ENCODE results near the gene ZNF526. TPM values are rescaled to one million over a fixed set of nuclear protein-coding genes. Genes with fewer than 3 reads are reported as not detected.
A peak's percentile ranks its signal among the peaks of the same experiment; 100 is the strongest.

The ZNF526 gene
- polyA plus RNA-seq, 1 experiment: 4.6 TPM

- Histone ChIP-seq H3K4me3 (ENCODE audit: low read depth, low read length) (no peak overlapping the region), H3K27me3 (ENCODE audit: control insufficient read depth, insufficient read depth, low read length) (no peaks in the 10 kb centered on the region), H3K27ac (ENCODE audit: low read depth, low read length) (peak overlapping the region; percentile 77), H3K9me3 (ENCODE audit: control insufficient read depth, insufficient read depth, low read length) (no peaks in the 10 kb centered on the region)
- POLR2A ChIA-PET: interaction anchor here (0.6 to 2.3 kb wide), 8 partner anchors 9 to 100 kb away, joined by 3 to 10 read pairs (median 4); partner anchors contain the start of genes CIC and PAFAH1B3
- DNase-seq (ENCODE audit: low read depth, low spot score): no peak
- no peak for TF ChIP-seq CTCF (IDR thresholded peaks at IDR 0.05; ENCODE audit: low read depth, low read length)
- CTCF ChIA-PET: interaction anchor here (0.7 to 8.4 kb wide), 11 partner anchors 27 to 193 kb away, joined by 3 to 118 read pairs (median 4); no protein-coding TSS in a partner anchor
Observed at GRCh38 chr19:42246922-42247639, 27.0 kb downstream of the ZNF526 start.

- POLR2A ChIA-PET: interaction anchor here (0.9 to 2.3 kb wide), 4 partner anchors 22 to 55 kb away, joined by 3 to 10 read pairs (median 4); partner anchors contain the start of genes CIC and PAFAH1B3
- TF ChIP-seq CTCF (IDR thresholded peaks at IDR 0.05; ENCODE audit: low read depth, low read length): no peak
- Histone ChIP-seq H3K4me3 (ENCODE audit: low read depth, low read length) (no peak overlapping the region), H3K9me3 (ENCODE audit: control insufficient read depth, insufficient read depth, low read length) (no peaks in the 10 kb centered on the region), H3K27me3 (ENCODE audit: control insufficient read depth, insufficient read depth, low read length) (no peaks in the 10 kb centered on the region), H3K27ac (ENCODE audit: low read depth, low read length) (peak overlapping the region; percentile 77)
- no peak for DNase-seq (ENCODE audit: low read depth, low spot score)
- CTCF ChIA-PET: interaction anchor here (1.3 to 8.4 kb wide), 5 partner anchors 31 to 193 kb away, joined by 4 to 118 read pairs (median 15); no protein-coding TSS in a partner anchor
Observed at GRCh38 chr19:42247640-42248199, 27.6 kb downstream of the ZNF526 start.

DNA sequence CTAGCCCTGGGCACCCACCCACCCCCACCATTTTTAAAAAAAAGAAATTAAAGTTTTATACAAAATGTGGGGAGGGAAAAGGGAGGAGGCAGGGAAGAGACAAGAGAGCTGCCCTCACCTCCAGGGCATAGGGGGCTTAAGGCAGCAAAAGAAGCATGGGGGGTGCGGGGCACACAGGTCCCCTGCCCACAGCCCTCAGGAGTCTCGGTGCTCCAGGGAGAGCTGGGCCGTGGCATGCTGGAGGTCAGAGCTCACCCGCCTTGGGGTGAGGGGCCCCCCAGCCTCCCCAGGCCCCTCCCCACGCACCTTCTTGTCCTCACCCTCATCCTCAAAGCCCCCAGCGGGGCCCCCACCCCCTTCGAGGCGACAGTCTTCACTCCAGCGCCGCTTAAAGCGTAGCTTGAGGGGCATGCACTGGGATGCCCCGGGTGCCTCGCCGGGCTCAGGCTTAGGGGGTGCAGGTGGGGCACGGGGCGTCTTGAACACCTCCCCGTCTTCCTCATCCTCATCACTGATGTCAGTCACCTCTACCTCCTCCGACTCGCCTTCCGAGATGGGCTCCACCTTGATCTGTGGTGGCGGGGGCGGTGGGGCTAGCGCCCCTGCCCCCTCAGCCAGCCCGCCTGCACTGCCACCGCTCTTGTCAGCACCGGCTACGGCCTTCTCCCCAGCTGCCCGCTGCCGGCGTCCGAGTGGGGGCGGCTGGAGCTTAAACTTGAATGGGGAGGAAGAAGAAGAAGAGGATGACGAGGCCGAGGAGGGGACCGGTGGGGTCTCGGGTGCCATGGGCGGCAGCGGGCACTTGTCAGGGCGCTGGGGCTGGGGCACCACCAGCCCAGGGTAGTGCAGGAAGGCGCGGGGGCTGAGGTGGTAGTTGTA lies 28.4 kb downstream of the ZNF526 start:
- POLR2A ChIA-PET: interaction anchor here (0.8 to 2.9 kb wide), 2 partner anchors 31 to 33 kb away, joined by 3 to 8 read pairs; no protein-coding TSS in a partner anchor

DNA sequence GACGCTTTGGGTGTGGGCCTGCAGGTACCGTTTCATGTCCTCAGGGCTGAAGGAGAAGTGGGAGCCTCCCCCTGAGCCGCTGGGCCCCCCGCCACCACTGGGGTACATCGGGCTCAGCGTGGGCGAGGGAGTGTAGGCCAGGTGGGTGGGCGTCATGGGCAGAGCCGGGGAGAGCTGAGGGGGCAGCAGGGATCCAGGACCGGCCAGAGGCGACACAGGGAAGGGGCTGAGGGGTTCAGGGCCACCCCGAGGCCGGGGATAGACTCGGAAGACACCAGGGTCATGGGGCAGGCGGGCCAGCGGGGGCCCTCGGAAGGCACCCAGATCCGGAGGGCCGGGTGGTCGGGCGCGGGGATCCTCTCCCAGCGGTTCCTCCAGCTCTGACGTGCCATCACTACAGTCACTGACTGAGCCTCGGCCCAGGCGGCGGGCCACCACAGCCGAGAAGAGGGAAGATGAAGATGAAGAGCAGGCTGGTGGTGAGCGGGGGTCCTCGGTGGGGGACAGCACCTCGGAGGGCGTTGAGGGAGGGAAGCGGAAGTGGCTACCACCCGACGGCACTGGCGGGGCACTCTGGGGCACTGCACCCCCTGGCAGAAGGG lies 29.1 kb downstream of the ZNF526 start:
- DNase-seq (ENCODE audit: low read depth, low spot score): no peak
- POLR2A ChIA-PET: interaction anchor here (0.8 to 2.9 kb wide), 2 partner anchors 30 to 33 kb away, joined by 3 to 8 read pairs; no protein-coding TSS in a partner anchor
- peaks cover 2% of the 10 kb centered on the region; the same call in 1 of the 2 replicates for H3K9me3 ChIP-seq (ENCODE audit: control insufficient read depth, insufficient read depth, low read length)

More for the DNA sequence above, 28.4 kb downstream of the ZNF526 start:
- Histone ChIP-seq H3K27me3 (ENCODE audit: control insufficient read depth, insufficient read depth, low read length) (no peaks in the 10 kb centered on the region), H3K4me3 (ENCODE audit: low read depth, low read length) (no peak overlapping the region), H3K27ac (ENCODE audit: low read depth, low read length) (no peak overlapping the region), H3K9me3 (ENCODE audit: control insufficient read depth, insufficient read depth, low read length) (no peaks in the 10 kb centered on the region; the same call in 1 of the 2 replicates)
- TF ChIP-seq CTCF (IDR thresholded peaks at IDR 0.05; ENCODE audit: low read depth, low read length): no peak
- CTCF ChIA-PET: interaction anchor here (8.4 kb wide), 1 partner anchor 30 kb away, joined by 118 read pairs; no protein-coding TSS in a partner anchor
- no peak for DNase-seq (ENCODE audit: low read depth, low spot score)

More for the DNA sequence above, 29.1 kb downstream of the ZNF526 start:
- TF ChIP-seq CTCF (IDR thresholded peaks at IDR 0.05; ENCODE audit: low read depth, low read length): no peak
- no peaks in the 10 kb centered on the region for H3K27me3 ChIP-seq (ENCODE audit: control insufficient read depth, insufficient read depth, low read length)
- H3K27ac ChIP-seq (ENCODE audit: low read depth, low read length): no peak overlapping the region
- CTCF ChIA-PET: interaction anchor here (8.4 kb wide), 1 partner anchor 29 kb away, joined by 118 read pairs; no protein-coding TSS in a partner anchor
- no peak overlapping the region for H3K4me3 ChIP-seq (ENCODE audit: low read depth, low read length)
